Stimulated activated CD4-positive, alpha-beta T cell treated with anti-CD3 and anti-CD28 coated beads, Interleukin-12 subunit alpha, Interleukin-12 subunit beta, amount 100 ng/mL, for 48 hours (primary cell): ENCODE results near the gene WNT7A.

ENCODE experiments used
- DNase-seq, 3 donors: peaks; one replicate each; pipeline ENCODE4 v3.0.0-alpha.2; 2020; ENCODE audit warnings: low read depth in 2 of 3, low spot score in 1 of 3

Gene WNT7A

GRCh38 chr3:13885704-13886010 is 5.8 kb upstream of the WNT7A start:
- no peak for DNase-seq

GRCh38 chr3:13884851-13885703 is 5.2 kb upstream of the WNT7A start:
- peak; percentile 36 to 60 (median 43) for DNase-seq

DNA sequence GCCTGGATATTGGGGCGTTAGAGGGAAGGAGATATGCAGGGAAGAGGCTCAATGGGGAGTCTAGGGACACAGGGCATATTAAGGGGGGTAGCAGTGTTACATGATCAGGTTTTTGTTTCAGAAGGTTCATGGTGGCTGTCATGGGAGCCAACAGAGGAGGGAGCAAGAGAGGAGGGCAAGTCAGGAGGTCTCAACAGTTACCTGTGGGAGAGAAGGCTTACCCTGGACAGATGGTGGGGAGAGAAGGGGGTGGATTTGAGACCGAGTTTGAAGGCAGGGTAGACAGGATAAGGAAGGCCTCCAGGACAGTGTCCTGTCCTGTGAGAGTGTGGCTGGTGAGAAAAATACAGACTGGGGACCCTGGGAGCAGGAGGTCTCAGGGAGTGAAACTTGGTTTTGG is 3.8 kb upstream of the WNT7A start:
- no peak for DNase-seq

- no peak for DNase-seq
Observed at GRCh38 chr3:13882876-13883275, 3.0 kb upstream of the WNT7A start.

- no peak for DNase-seq
Observed at GRCh38 chr3:13881536-13882410, 1.9 kb upstream of the WNT7A start.

DNA sequence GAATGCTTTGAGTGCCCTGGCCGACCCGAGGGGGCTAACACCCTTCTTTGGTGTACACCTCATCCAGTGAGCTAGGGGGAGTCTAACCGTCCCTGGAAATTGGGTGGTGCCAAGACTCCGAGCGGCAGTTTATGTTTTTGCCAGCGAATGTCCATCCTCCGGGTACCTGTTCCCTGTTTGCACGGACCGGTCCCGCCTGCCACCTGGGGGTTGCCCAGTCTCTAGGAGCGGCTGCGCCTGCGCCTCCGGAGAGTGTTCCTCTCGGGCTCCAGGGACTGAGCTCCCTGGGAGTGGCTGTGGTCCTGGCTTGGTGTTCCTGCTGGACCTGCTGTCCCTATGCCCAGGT is 913 bp upstream of the WNT7A start:
- no peak for DNase-seq

DNA sequence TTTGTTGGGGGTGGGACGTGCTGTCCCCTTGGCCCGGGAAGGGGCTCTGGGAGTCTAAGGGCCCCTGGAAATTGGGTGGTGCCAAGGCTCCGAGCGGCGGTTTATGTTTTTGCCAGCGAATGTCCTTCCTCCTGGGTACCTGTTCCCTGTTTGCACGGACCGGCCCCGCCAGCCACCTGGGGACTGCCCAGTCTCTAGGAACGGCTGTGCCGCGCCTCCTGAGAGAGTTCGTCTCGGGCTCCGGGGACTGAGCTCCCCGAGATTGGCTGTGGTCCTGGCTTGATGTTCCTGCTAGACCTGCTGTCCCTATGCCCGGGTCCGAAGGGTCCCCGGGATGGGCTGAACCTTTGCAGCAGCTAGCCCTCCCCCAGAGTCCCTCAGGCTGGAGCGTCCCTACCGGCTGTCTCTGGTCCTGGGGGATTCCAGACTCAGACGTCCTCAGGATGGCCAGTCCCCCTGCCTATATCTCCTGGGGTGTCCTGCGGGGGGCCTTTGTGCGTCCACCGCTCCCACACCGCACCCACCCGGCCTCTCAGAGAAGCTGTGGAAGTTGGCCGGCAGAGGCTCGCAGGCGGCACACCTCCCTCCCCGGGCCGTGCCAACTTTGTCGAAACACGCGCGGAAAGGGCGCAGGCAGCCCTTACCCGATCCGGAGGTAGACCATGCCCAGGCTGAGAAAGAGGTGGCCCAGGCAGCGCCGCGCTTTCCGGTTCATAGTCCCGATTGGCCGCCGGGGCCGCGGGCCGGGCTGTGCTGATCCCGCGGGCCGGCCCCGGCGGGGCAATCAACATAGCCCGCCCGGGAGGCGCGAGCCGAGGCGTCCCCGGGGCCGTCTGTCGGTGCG is 547 bp downstream of the WNT7A start:
- DNase-seq: no peak

DNA sequence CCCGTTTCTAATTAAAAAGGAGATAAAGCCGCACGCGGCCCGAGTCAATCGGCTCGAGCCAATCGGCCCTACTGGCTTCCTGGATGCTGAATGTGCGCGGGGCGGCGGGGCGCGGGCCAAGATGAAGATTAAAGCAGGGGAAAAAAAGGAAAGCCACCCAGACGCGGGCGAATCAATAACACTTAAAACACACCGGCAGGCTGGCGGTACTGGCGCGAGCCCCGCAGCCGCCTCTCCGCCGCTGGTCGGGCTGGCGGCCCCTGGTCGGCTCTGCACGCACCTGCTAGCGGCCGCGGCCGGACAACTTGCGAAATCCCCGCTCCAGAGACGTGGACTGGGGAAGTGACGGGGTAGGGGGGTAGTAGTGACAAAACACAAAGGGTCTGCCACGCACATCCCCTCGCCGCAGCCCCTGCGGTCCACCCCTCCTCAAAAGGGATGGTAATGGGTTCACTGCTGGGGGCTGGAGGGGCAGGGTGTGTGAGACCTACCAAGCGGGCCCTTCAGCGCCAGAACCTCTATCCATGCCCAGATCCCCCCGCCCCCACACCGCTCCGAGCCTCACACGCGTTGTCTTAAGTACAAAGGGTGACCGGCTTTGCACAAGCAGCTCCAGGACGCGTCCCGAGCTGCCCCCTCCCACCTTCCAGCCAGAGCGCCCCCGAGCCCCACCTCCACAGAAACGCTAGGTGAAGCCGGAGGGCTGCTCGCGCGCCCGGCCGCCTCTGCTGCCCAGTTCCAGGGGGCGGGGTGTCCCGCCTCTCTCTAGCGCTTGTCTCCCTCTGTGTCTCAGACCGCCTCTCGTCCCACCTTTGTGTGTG is 1.4 kb downstream of the WNT7A start:
- no peak for DNase-seq

GRCh38 chr3:13877911-13878280 is 2.0 kb downstream of the WNT7A start:
- DNase-seq: no peak

DNA sequence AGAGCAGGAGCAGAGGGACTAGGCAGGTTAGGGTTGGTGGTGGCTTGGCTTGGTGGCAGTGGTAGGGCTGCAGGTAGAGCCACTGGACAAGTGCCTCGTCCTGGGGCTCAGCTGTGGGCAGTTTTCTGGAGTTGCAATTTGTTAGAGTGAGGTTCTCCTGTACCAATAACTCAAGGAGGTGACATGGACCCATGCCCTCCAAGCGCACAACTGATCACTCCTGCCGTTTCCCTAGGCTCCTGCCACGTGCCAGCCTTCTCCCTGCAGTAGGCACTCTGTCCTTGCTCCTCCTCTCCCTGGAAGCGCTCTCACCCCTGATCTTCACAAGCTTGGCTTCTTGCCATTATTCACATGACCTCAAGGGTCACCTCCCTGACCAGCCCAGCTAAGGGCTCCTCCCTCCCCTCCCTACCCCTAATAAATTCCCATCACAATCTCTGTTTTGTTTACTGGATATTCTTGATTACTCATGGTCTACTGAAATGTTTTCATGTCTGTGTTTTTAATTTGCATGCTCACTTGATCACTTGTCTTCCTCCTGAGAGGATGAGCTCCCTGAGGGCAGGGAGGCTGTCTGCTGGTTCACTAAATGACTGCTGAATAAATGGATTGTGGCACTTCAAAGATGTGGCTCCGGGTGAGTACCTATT is 3.3 kb downstream of the WNT7A start:
- DNase-seq: no peak

DNA sequence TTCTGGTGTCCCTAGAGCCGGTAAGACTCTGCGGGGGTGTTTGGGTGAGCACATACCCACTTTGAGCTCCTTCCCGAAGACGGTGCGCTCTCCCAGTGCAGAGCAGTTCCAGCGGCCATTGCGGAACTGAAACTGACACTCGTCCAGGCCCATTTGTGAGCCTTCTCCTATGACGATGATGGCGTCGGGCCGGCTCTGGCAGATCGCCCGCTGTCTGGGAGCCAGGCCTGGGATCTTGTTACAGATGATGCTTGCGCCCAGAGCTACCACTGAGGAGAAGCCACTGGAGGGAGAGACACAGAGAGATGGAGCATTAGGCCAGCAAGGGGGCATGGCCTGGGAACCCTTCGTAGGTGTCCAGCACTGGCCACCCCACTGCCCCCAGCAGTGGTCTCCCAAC is 5.0 kb downstream of the WNT7A start:
- DNase-seq: no peak

- DNase-seq: no peak
Observed at GRCh38 chr3:13873818-13874217, 6.1 kb downstream of the WNT7A start.

DNA sequence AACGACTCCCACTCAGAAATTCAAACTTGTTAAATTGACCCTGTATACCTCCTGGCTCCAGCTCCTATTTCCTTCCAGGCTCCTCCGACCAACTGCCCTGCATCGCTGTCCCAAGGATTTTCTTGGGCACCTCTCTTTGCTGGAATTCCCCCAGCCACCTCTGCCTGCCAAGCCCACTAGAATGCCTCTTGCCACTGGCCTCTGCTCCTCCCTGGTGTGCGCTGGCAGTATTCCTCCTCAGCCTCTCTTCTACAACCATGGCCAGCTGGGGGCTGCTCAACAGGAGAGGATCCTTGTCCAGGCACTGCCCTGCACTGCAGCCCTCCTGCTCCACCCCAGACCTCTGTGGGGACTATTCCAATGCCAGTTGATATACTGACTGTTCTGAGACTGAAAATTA is 7.4 kb downstream of the WNT7A start:
- DNase-seq: no peak

DNA sequence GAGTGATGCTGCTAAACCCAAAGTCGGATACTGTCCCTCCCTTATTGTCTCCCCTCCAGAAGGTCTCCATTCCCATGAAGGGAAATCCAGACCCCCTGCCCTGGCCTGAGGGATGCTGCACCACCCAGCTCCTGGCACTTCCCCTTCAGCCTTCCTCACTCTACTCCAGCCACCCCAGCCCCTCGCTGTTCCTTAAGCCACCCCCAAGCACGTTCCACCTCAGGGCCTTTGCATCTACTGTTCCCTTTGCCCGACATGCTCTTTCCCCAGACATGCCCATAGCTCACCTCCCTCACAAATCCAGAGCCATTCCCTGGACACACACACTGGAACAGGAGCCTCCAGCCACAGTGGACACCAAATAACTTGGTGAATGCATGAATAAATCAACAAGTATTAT is 8.1 kb downstream of the WNT7A start:
- DNase-seq: no peak

DNA sequence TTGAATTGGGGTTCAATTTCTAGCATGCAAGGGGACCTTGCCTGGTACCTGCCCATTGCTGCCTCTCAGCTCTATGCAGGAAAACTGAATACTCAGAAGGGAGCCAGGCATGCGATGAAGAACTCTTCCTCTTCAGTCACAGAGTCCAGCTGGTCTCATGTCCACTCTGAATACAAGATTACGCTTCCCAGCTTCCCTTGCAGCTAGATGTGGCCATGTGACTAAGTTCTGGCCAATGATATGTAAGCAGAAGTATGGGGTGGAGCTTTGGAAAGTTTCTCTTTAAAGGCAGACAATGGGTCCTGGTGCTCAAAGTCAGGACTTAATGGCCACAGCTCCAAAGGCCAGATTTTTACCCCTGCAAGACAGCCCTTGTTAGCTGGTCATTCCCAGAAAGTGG is 9.0 kb downstream of the WNT7A start:
- DNase-seq: no peak

GRCh38 chr3:13869761-13870343 is 10.0 kb downstream of the WNT7A start:
- no peak for DNase-seq

GRCh38 chr3:13868844-13869724 is 10.8 kb downstream of the WNT7A start:
- DNase-seq: no peak

DNA sequence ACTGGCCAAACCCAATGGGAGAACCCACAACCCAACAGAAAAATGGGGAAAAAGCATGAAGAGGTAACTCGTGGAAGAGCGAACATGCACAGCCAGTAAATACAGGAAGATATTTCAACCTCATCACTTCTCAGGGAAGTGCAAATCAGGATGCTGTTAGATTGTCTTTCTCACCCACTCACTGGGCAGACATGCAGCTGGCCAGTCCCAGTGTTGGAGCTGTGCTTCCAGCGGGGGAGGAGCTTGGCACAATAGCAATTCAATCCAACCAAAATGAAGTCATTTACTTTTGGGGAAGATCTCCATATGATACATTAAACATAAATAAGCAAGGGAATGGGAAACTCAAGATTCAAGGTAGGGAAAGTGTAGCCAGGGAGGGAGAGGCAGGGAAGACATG is 12.1 kb downstream of the WNT7A start:
- DNase-seq: no peak
